ENCODE data around the gene SORCS2.

The SORCS2 gene

GRCh38 chr4:7712021-7712671 lies 519.8 kb downstream of the SORCS2 start:
- DNase-seq (ENCODE audit: low read depth): no peak

GRCh38 chr4:7713757-7714156 lies 521.4 kb downstream of the SORCS2 start:
- no peak for DNase-seq (ENCODE audit: low read depth)

DNA sequence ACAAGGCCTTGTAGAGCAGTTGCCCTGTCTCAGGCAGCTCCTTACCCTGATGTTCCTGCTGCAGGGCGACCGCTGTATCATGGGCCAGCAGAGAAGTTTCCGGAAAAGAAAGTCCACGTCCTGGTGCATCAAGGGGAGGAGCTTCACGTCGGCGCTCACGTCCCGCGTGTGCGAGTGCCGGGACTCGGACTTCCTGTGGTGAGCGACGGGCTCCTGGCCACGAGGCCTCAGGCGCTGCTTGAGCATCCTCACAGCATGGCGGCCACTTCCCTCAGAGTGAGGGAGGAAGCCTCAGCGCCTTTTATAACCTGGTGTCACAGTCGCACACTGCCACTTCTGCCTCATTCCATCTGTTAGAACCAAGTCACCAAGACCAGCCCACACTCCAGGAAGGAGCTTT lies 521.8 kb downstream of the SORCS2 start:
- DNase-seq (ENCODE audit: low read depth): no peak

DNA sequence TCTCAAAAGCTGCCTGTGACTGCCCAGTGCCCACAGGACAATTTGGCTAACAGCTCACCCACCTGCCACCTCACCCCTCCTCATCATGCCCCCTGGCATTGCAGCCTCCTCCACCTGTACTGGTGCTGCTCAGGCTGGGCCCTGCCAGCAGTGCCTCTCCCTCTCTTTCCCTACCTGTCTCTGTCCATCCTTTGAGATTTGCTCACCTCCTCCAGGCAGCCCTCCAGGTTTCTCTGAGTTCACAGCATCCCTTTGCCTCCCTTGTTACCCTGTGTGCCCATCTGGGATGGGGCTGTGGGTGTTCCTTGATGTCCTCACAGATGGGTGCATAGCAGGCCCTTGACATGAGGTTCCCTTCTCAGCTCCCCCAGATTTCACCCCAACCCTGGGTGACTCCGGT lies 522.4 kb downstream of the SORCS2 start:
- no peak for DNase-seq (ENCODE audit: low read depth)

GRCh38 chr4:7715271-7716009 lies 523.1 kb downstream of the SORCS2 start:
- DNase-seq (ENCODE audit: low read depth): no peak

- DNase-seq (ENCODE audit: low read depth): no peak
Measured at GRCh38 chr4:7716010-7716721, 523.8 kb downstream of the SORCS2 start.

GRCh38 chr4:7717161-7717560 lies 524.8 kb downstream of the SORCS2 start:
- no peak for DNase-seq (ENCODE audit: low read depth)

GRCh38 chr4:7717946-7718490 lies 525.7 kb downstream of the SORCS2 start:
- no peak for DNase-seq (ENCODE audit: low read depth)

DNA sequence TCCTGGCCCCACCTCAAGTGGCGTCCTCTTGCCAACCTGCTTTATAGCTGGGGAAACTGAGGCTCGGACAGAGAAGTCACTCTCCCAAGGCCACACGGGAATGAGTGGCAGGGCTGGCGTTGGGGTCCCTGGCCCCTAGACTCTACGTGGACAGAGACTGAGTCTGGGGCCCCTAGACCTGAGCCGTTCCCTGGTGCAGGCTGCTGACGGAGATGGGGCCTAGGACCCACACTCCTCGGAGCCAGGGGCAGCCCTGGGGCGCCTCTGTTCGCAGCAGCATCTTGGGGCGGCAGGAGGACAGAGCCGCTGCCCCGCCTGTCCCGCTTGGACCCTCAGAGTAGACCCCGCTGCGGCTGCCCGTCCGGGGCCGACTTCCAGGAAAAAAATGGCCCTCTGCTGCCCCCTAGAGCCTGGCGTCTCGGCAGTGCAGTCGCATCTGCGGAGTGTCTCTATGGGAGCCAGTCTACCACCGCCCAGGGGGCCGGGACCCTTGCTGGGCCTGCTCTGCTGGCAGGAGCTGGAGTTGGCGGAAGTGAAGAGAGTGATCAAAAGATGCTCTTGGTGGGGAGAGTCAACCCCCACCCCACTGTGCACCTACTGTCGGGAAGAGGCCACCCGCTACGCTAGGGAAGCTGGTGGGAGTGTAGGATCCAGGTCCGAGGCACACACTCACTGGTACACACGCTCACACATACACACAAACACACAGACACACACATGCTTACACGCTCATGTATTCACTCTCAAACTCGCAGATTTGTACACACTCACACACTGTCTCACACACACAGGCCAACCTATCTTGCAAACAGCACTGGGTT lies 527.2 kb downstream of the SORCS2 start:
- DNase-seq (ENCODE audit: low read depth): no peak

DNA sequence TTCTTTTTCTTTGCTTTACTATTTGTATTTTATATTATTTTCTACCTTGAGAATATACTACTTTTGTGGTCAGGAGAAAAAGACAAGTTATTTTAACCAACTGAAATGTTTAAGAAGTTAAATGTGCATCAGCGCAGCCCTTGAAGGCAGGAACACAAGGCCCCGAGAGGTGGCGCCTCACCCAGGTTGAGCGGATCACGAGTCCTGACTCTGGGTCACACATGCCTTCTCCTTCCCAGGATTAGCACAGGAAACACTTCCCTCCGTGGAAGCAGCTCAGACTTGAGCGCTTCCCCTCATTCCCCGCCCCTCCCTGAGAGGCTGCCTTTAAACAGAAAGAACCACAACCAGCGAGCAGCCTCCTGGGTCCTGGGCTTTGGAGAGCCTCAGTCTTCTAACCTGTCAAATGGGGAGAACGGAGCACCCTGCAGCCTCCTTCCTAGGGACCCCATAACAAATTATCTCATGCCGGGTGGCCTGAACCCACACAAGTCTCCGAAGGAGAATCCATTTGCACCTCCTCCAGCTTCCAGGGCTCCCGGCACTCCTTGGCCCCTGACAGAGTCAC lies 529.7 kb downstream of the SORCS2 start:
- no peak for DNase-seq (ENCODE audit: low read depth)

DNA sequence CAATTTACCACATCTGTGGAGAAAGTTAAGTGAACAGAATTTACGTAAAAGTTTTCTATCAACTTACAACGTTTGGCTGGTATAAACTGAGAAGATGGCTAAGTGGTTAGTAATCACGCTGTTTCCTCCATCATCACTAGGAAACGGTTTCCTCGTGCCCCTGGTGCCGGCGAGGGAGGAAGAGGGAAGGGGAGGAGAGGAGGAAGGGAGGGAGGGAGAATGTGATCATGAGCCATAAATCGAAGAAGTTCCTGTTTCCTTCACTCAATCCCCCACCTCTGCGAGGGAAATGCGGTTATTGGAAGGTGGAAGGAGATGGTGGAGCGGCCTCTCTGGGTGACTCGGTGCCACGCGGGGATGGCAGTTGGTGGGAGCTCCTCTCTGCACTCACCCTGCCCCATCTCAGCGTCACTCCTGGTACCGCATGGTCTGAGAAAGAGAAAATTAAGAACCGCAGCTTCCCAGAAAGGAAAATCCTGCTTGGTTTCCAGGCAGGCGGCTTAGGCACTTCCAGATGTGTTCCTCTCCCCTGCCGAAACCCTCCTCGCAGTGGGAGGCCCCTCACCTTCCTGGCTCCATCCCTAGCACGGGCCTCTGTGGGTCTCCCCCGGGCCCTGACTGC lies 530.5 kb downstream of the SORCS2 start:
- no peak for DNase-seq (ENCODE audit: low read depth)

DNA sequence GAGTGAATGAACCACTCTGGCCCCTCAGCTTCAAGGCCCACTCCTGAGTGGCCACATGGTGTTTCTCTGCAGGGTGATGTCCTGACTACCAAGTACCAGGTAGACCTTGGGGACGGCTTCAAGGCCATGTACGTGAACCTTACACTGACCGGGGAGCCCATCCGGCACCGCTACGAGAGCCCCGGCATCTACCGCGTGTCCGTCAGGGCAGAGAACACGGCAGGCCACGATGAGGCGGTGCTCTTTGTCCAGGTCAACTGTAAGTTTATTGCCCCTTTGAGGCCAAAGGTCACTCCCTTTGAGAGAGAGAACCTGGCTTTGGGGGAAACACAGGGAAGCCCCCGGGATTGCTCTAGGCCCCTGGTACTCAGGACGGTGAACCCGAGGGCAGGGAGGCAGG lies 531.3 kb downstream of the SORCS2 start:
- DNase-seq (ENCODE audit: low read depth): no peak

DNA sequence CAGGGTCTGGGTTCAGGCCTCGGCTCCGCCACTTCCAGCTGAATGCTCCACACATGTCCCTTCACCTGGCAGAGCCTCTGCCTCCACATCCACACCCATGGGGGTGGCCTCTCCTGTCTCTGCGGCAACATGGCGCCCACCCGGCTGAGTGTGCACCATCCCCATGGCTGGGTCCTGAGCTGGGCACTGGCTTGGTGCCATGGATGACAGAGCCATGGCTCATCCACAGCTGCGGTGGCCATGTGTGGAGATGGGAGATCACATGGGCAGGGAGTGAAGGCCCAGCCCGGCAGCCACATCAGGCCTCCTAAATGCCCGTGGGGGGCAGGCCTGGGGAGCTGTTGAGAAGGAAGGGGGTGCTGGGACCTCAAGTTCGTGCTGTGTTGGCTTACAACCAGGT lies 533.6 kb downstream of the SORCS2 start:
- DNase-seq (ENCODE audit: low read depth): peak; percentile 22

DNA sequence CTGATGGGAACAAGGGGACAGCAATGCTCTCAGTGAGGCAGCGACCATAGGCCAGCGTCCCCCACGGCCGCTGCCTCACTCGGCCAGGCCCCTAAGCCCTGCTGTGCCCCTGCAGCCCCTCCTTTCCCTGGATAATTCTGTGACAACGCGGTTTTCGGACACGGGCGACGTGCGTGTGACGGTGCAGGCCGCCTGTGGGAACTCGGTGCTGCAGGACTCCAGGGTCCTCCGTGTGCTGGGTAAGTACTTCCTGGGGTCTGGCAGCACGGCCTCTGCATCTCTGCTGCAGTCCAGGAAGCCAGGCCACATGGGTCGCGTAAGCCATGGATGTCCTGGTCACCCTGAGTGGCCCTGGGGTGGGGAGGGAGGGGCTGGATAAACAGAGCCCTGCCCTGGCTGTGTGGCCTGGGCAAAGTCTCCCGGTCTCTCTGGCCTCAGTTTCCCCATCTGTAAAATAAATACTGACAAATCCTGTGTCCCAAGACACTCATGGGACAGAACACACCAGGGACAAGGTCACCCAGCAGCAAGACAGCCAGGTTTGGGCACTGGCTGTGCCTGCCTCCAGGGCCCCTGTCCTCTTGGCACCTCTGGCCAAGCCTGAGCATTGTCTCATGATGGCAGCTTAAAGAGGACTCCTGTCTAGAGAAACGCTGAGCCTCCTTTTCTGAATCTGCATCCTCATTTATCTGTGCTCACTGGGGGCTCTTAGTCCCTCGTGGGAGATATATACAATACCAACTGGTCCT lies 534.5 kb downstream of the SORCS2 start:
- no peak for DNase-seq (ENCODE audit: low read depth)

GRCh38 chr4:7727749-7728148 lies 535.4 kb downstream of the SORCS2 start:
- DNase-seq (ENCODE audit: low read depth): no peak

DNA sequence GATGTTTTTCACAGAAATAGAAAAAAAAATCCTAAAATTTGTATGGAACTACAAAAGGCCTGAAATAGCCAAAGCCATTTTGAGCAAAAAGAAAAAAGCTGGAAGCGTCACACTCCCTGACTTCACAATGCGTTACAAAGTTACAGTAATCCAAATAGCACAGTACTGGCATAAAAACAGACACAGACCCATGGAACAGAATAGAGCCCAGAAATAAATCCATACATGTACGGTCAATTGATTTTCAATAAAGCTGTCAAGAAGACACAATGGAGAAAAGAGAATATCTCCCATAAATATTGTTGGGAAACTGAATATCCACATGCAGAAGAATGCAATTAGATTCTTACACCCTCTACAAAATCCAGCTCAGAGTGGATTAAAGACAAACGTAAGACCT lies 539.1 kb downstream of the SORCS2 start:
- no peak for DNase-seq (ENCODE audit: low read depth)

- DNase-seq (ENCODE audit: low read depth): no peak
Measured at GRCh38 chr4:7732263-7732662, 539.9 kb downstream of the SORCS2 start.

DNA sequence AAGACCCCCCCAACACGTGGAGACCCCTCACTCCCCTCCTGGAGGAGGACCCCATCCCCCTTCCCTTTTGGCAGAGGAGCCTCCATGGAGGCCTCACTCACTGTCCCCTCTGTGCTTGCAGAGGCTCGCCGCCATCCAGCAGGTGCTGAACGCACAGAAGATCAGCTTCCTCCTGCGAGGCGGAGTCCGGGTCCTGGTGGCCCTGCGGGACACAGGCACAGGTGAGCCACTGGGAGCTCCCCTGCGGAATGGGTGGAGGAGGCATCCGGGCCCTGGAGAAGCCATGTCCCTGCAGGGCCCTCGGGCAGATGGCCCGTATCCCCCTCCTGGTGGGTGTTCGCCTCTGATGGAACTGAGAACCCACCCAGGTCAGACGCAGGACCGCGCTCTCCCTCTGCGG lies 540.9 kb downstream of the SORCS2 start:
- DNase-seq (ENCODE audit: low read depth): no peak

GRCh38 chr4:7733801-7734650 lies 541.7 kb downstream of the SORCS2 start:
- no peak for DNase-seq (ENCODE audit: low read depth)

Data from GM04504 (cell line).